Gastroesophageal sphincter (tissue), 3 donors: Measurements from ENCODE around the gene ARHGEF3.

Experiments
- CTCF ChIP-seq, 4 experiments: fragments of 200-600 bp in 2 of 4; fragments of 450-650 bp in 2 of 4; sonication (generic) in 1 of 4; IDR thresholded peaks; one replicate each; pipeline ENCODE4 v1.5.1; 2017 to 2019; ENCODE audit warnings: antibody characterized with exemption in 4 of 4, mild to moderate bottlenecking in 2 of 4, moderate library complexity in 2 of 4
- POLR2AphosphoS5 ChIP-seq: sonication (generic); formaldehyde crosslinking; IDR thresholded peaks from one replicate; pipeline ENCODE4 v1.6.1; 2017; ENCODE audit warnings: antibody characterized with exemption

GRCh38 chr3:56772952-56773938 is 28.5 kb downstream of the ARHGEF3 start:
- no peak for TF ChIP-seq CTCF (IDR thresholded peaks at IDR 0.05)
- no peak for TF ChIP-seq POLR2AphosphoS5
